MCF 10A (cell line): Measurements from ENCODE around the gene ARL13B. TPM values are rescaled to one million over a fixed set of nuclear protein-coding genes. Genes with fewer than 3 reads are reported as not detected.

Source experiments
- BruUV-seq: library from RNA; stranded (reverse); fragments of 400-500 nt; replicated peaks from 2 replicates; lab custom pipeline; 2021; lab: Mats Ljungman, UMichigan
- CTCF ChIA-PET: fragments of 300-600 bp; sonication (Branson Sonifier 250); formaldehyde crosslinking; extraction: SDS; loops from one replicate; lab custom pipeline; 2021; ENCODE audit warnings: antibody characterized with exemption, inconsistent platforms; lab: Yijun Ruan, JAX
- POLR2A ChIA-PET: fragments of 300-600, 350-650 bp; sonication (Branson Sonifier 250); formaldehyde crosslinking; extraction: SDS; loops from one replicate; lab custom pipeline; 2020; ENCODE audit warnings: antibody characterized with exemption, inconsistent platforms; lab: Yijun Ruan, JAX
- DNase-seq: peaks from one replicate; pipeline ENCODE4 v3.0.0-alpha.2; 2018; ENCODE audit not compliant: unreplicated experiment
- H3K27ac Mint-ChIP-seq: one replicate; pipeline ENCODE4 v1.8.0; 2022; ENCODE audit warnings: mild to moderate bottlenecking, low read depth, mixed read lengths; ENCODE audit not compliant: unreplicated experiment
- H3K27me3 Mint-ChIP-seq: one replicate; pipeline ENCODE4 v1.8.0; 2022; ENCODE audit warnings: mixed read lengths; ENCODE audit not compliant: insufficient read depth, unreplicated experiment
- H3K36me3 Mint-ChIP-seq: one replicate; pipeline ENCODE4 v1.8.0; 2022; ENCODE audit warnings: mild to moderate bottlenecking, moderate library complexity, mixed read lengths; ENCODE audit not compliant: insufficient read depth, unreplicated experiment
- H3K4me1 Mint-ChIP-seq: one replicate; pipeline ENCODE4 v1.8.0; 2022; ENCODE audit warnings: mixed read lengths; ENCODE audit not compliant: insufficient read depth, unreplicated experiment
- H3K4me3 Mint-ChIP-seq: one replicate; pipeline ENCODE4 v1.8.0; 2022; ENCODE audit warnings: mild to moderate bottlenecking, moderate library complexity, mixed read lengths; ENCODE audit not compliant: unreplicated experiment
- H3K9me3 Mint-ChIP-seq: one replicate; pipeline ENCODE4 v1.8.0; 2022; ENCODE audit warnings: mixed read lengths; ENCODE audit not compliant: unreplicated experiment
- CTCF ChIP-seq: fragments of 200-600 bp; IDR thresholded peaks from one replicate; pipeline ENCODE4 v1.8.0; 2022; ENCODE audit warnings: antibody characterized with exemption, mild to moderate bottlenecking; ENCODE audit not compliant: unreplicated experiment
- intact Hi-C: fragments of 100-400 bp; cut with micrococcal nuclease; formaldehyde crosslinking; loops from 2 replicates; pipeline ENCODE4 v1.14.1; 2022
- total RNA-seq: library from RNA; stranded (reverse); gene quantifications from 2 replicates; pipeline ENCODE4 v1.2.3, GENCODE V29; 2022

ARL13B gene
- total RNA-seq, 1 experiment from 2014 or later = 22.0 TPM

- no peak overlapping the region for H3K4me3 Mint-ChIP-seq
Measured at GRCh38 chr3:93988283-93988682, 8.3 kb downstream of the ARL13B start.

GRCh38 chr3:93988764-93989163 lies 8.8 kb downstream of the ARL13B start:
- no peaks in the 10 kb centered on the region for H3K9me3 Mint-ChIP-seq
- H3K36me3 Mint-ChIP-seq = no peaks in the 10 kb centered on the region
- no peak overlapping the region for H3K27ac Mint-ChIP-seq
- H3K4me3 Mint-ChIP-seq = no peak overlapping the region
- CTCF ChIA-PET = interaction anchor here (0.7 to 2.0 kb wide), 3 partner anchors 9 to 15 kb away, joined by 3 to 8 read pairs (median 4); partner anchors contain the start of gene PROS1
- BruUV-seq = no TSS peak
- no peak for DNase-seq
- intact Hi-C loops = no loop called here
- peaks cover 6% of the 10 kb centered on the region for H3K4me1 Mint-ChIP-seq
- no peak for TF ChIP-seq CTCF
- POLR2A ChIA-PET = interaction anchor here (1.3 kb wide), 1 partner anchor 15 kb away, joined by 3 read pairs; the partner anchor contains the start of gene PROS1
- H3K27me3 Mint-ChIP-seq = no peaks in the 10 kb centered on the region

More at GRCh38 chr3:93988283-93988682, 8.3 kb downstream of the ARL13B start:
- ChIA-PET POLR2A (interaction anchor here (1.3 kb wide), 1 partner anchor 14 kb away, joined by 3 read pairs; the partner anchor contains the start of gene PROS1), CTCF (interaction anchor here (1.3 to 2.0 kb wide), 2 partner anchors 10 to 12 kb away, joined by 3 to 8 read pairs; no protein-coding TSS in a partner anchor)
- BruUV-seq = no TSS peak
- Mint-ChIP-seq H3K9me3 (no peaks in the 10 kb centered on the region), H3K36me3 (no peaks in the 10 kb centered on the region), H3K27me3 (no peaks in the 10 kb centered on the region), H3K4me1 (peaks cover 5% of the 10 kb centered on the region), H3K27ac (no peak overlapping the region)
- no peak for DNase-seq
- no peak for TF ChIP-seq CTCF
- intact Hi-C loops = no loop called here

- Mint-ChIP-seq H3K9me3 (no peaks in the 10 kb centered on the region), H3K36me3 (no peaks in the 10 kb centered on the region), H3K27me3 (no peaks in the 10 kb centered on the region), H3K27ac (no peak overlapping the region), H3K4me3 (no peak overlapping the region), H3K4me1 (peaks cover 11% of the 10 kb centered on the region)
- DNase-seq = no peak
- intact Hi-C loops = no loop called here
- ChIA-PET POLR2A (interaction anchor here (1.3 kb wide), 1 partner anchor 15 kb away, joined by 3 read pairs; the partner anchor contains the start of gene PROS1), CTCF (interaction anchor here (0.7 to 1.3 kb wide), 5 partner anchors 9 to 80 kb away, joined by 3 to 5 read pairs (median 3); partner anchors contain the start of gene PROS1)
- no TSS peak for BruUV-seq
- TF ChIP-seq CTCF = no peak
Measured at GRCh38 chr3:93989241-93989640, 9.3 kb downstream of the ARL13B start.

- POLR2A ChIA-PET = interaction anchor here (0.6 to 0.7 kb wide), 2 partner anchors 11 to 569 kb away, joined by 3 read pairs; no protein-coding TSS in a partner anchor
- CTCF ChIA-PET = interaction anchor here (0.5 to 1.0 kb wide), 3 partner anchors 33 to 78 kb away, joined by 3 read pairs; no protein-coding TSS in a partner anchor
- TF ChIP-seq CTCF = no peak
- Mint-ChIP-seq H3K4me3 (no peak overlapping the region), H3K36me3 (peaks cover under 1% of the 10 kb centered on the region), H3K27me3 (no peaks in the 10 kb centered on the region), H3K27ac (no peak overlapping the region), H3K4me1 (peaks cover 12% of the 10 kb centered on the region), H3K9me3 (no peaks in the 10 kb centered on the region)
- intact Hi-C loops = no loop called here
- no peak for DNase-seq
- no TSS peak for BruUV-seq
Measured at GRCh38 chr3:93991631-93992030, 11.7 kb downstream of the ARL13B start.
